ENCODE results near the gene FRMD4A.

The FRMD4A gene

DNA sequence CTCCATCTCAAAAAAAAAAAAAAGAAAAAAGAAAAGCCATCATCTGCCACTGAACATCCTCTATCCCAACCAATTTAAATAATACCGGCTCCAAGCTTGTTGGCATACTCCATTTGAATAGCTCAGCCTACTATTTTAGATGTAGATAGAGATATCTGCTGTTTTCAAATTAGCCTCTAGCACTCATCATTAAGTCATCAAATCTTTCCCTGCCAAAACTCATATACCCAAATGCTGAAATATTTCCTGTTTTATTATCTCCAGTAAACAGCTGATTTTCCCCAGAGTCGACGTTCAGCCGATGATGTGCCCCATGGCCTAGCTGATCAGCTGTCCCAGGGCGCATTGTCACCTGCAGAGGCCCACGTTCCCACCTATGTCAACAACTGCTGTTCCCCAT lies 34.5 kb upstream of the FRMD4A start:
- H3K36me3 ChIP-seq (ENCODE audit: insufficient read depth, low read length): no peaks in the 10 kb centered on the region

DNA sequence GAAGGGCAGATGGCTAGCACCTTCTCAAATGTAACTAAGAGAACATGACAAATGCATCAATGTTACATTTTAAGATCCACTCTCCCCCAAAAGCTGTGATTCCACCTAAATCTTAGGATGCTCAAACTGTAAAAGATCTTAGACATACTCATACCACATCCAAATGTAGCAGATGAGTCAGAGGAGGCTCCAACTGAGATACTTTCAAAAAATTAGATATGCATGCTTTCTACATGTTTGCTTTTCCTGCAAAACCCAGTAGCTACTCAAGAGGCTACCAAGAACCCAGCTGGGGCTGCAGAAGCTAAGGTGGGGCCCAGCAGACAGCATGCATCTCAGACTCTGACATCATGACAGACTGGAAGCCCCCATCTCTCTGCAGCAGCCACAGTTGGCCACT lies 31.4 kb upstream of the FRMD4A start:
- H3K36me3 ChIP-seq (ENCODE audit: insufficient read depth, low read length): no peaks in the 10 kb centered on the region
- H3K9ac ChIP-seq (ENCODE audit: low read depth, low read length): no peak overlapping the region
- H3K27ac ChIP-seq (ENCODE audit: low read length): no peak overlapping the region
- DNase-seq: no peak
- H2AFZ ChIP-seq (ENCODE audit: low read depth, low read length): no peak overlapping the region
- H4K20me1 ChIP-seq (ENCODE audit: insufficient read depth, low read length): 0 out of 2 replicates have a peak, but pooled peaks cover 3% of the 10 kb centered on the region
- H3K4me3 ChIP-seq (ENCODE audit: low read depth in 1 of 2, low read length in 2 of 2): no peak overlapping the region
- H3K79me2 ChIP-seq (ENCODE audit: insufficient read depth, low read length): no peaks in the 10 kb centered on the region
- no peak for TF ChIP-seq EZH2 (IDR thresholded peaks at IDR 0.05; ENCODE audit: borderline replicate concordance, low read depth, low read length, severe bottlenecking)
- TF ChIP-seq, protein P1, sequence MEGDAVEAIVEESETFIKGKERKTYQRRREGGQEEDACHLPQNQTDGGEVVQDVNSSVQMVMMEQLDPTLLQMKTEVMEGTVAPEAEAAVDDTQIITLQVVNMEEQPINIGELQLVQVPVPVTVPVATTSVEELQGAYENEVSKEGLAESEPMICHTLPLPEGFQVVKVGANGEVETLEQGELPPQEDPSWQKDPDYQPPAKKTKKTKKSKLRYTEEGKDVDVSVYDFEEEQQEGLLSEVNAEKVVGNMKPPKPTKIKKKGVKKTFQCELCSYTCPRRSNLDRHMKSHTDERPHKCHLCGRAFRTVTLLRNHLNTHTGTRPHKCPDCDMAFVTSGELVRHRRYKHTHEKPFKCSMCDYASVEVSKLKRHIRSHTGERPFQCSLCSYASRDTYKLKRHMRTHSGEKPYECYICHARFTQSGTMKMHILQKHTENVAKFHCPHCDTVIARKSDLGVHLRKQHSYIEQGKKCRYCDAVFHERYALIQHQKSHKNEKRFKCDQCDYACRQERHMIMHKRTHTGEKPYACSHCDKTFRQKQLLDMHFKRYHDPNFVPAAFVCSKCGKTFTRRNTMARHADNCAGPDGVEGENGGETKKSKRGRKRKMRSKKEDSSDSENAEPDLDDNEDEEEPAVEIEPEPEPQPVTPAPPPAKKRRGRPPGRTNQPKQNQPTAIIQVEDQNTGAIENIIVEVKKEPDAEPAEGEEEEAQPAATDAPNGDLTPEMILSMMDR (IDR thresholded peaks at IDR 0.05; ENCODE audit: borderline replicate concordance, extremely low read depth, low read length, poor library complexity, severe bottlenecking): no peak
- no peaks in the 10 kb centered on the region for H3K4me1 ChIP-seq (ENCODE audit: insufficient read depth, low read length)
- ATAC-seq (ENCODE audit: insufficient read depth, low read depth): no peak
- peaks cover 3% of the 10 kb centered on the region for H3K27me3 ChIP-seq (ENCODE audit: insufficient read depth, low read length, poor library complexity)
- H3K4me2 ChIP-seq (ENCODE audit: insufficient read depth, low read length): no peak overlapping the region
- no peaks in the 10 kb centered on the region for H3K9me3 ChIP-seq (ENCODE audit: insufficient read depth, low read length, severe bottlenecking)

More for the DNA sequence above, 34.5 kb upstream of the FRMD4A start:
- ATAC-seq (ENCODE audit: insufficient read depth, low read depth) (no peak), DNase-seq (no peak)
- TF ChIP-seq, protein P1 (IDR thresholded peaks at IDR 0.05; ENCODE audit: borderline replicate concordance, extremely low read depth, low read length, poor library complexity, severe bottlenecking): no peak
- TF ChIP-seq EZH2 (IDR thresholded peaks at IDR 0.05; ENCODE audit: borderline replicate concordance, low read depth, low read length, severe bottlenecking): no peak
- H3K9me3 ChIP-seq (ENCODE audit: insufficient read depth, low read length, severe bottlenecking): no peaks in the 10 kb centered on the region
- H3K27me3 ChIP-seq (ENCODE audit: insufficient read depth, low read length, poor library complexity): peaks cover 7% of the 10 kb centered on the region
- H3K79me2 ChIP-seq (ENCODE audit: insufficient read depth, low read length): no peaks in the 10 kb centered on the region
- H3K4me1 ChIP-seq (ENCODE audit: insufficient read depth, low read length): no peaks in the 10 kb centered on the region
- no peak overlapping the region for H3K4me3 ChIP-seq (ENCODE audit: low read depth in 1 of 2, low read length in 2 of 2)
- H2AFZ ChIP-seq (ENCODE audit: low read depth, low read length): no peak overlapping the region
- H3K27ac ChIP-seq (ENCODE audit: low read length): no peak overlapping the region
- 0 out of 2 replicates have a peak, but pooled peaks cover 3% of the 10 kb centered on the region for H4K20me1 ChIP-seq (ENCODE audit: insufficient read depth, low read length)
- H3K4me2 ChIP-seq (ENCODE audit: insufficient read depth, low read length): no peak overlapping the region
- no peak overlapping the region for H3K9ac ChIP-seq (ENCODE audit: low read depth, low read length)

DNA sequence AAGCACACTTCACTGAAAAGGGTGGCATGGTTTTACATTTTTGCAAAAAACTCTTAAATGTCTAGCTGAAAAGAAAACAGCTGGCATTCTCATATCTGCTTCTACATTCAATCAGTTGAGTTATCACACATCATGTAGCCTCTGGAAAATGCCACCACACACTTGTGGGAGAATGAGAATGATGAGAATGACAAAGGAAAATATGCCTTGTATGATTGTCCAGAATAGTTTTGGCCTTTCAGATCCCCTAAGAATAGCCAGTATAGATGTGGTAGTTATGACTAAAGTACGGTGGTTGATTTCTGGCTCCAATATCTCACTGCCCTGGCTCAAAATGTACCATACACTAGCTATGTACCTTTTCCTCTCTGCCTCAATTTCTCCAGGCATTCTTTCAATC lies 30.2 kb upstream of the FRMD4A start:
- Histone ChIP-seq H4K20me1 (ENCODE audit: insufficient read depth, low read length) (0 out of 2 replicates have a peak, but pooled peaks cover 3% of the 10 kb centered on the region), H3K9ac (ENCODE audit: low read depth, low read length) (no peak overlapping the region), H3K27me3 (ENCODE audit: insufficient read depth, low read length, poor library complexity) (peaks cover 3% of the 10 kb centered on the region), H3K4me3 (ENCODE audit: low read depth in 1 of 2, low read length in 2 of 2) (no peak overlapping the region), H3K79me2 (ENCODE audit: insufficient read depth, low read length) (no peaks in the 10 kb centered on the region), H3K27ac (ENCODE audit: low read length) (no peak overlapping the region), H3K4me2 (ENCODE audit: insufficient read depth, low read length) (no peak overlapping the region), H3K9me3 (ENCODE audit: insufficient read depth, low read length, severe bottlenecking) (no peaks in the 10 kb centered on the region), H3K4me1 (ENCODE audit: insufficient read depth, low read length) (no peaks in the 10 kb centered on the region), H2AFZ (ENCODE audit: low read depth, low read length) (no peak overlapping the region), H3K36me3 (ENCODE audit: insufficient read depth, low read length) (no peaks in the 10 kb centered on the region)
- TF ChIP-seq, protein P1 (IDR thresholded peaks at IDR 0.05; ENCODE audit: borderline replicate concordance, extremely low read depth, low read length, poor library complexity, severe bottlenecking): no peak
- TF ChIP-seq EZH2 (IDR thresholded peaks at IDR 0.05; ENCODE audit: borderline replicate concordance, low read depth, low read length, severe bottlenecking): no peak
- ATAC-seq (ENCODE audit: insufficient read depth, low read depth): no peak
- DNase-seq: no peak

DNA sequence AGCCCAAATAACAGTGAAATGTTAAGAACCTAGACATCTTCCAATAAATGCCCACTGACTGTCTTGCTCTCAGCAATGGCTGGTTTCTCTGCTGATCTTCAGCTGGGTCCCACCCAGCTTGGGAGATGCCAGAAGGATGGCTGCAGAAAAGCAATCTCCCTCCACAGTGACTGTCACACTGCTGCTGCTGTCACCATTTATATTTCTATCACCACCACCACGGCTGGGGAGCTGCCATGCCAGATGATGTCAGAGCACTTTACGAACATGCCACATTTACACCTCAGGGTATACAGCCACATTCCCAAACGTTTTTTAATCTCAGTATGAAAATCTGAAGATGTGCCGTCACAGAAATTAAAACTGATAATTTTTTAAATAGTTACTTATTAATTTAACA lies 29.8 kb upstream of the FRMD4A start:
- DNase-seq (no peak), ATAC-seq (ENCODE audit: insufficient read depth, low read depth) (no peak)
- Histone ChIP-seq H3K4me1 (ENCODE audit: insufficient read depth, low read length) (no peaks in the 10 kb centered on the region), H3K27me3 (ENCODE audit: insufficient read depth, low read length, poor library complexity) (peaks cover 3% of the 10 kb centered on the region), H3K4me2 (ENCODE audit: insufficient read depth, low read length) (no peak overlapping the region), H3K79me2 (ENCODE audit: insufficient read depth, low read length) (no peaks in the 10 kb centered on the region), H3K9ac (ENCODE audit: low read depth, low read length) (no peak overlapping the region), H3K4me3 (ENCODE audit: low read depth in 1 of 2, low read length in 2 of 2) (no peak overlapping the region), H3K9me3 (ENCODE audit: insufficient read depth, low read length, severe bottlenecking) (no peaks in the 10 kb centered on the region), H3K27ac (ENCODE audit: low read length) (no peak overlapping the region), H2AFZ (ENCODE audit: low read depth, low read length) (no peak overlapping the region), H3K36me3 (ENCODE audit: insufficient read depth, low read length) (no peaks in the 10 kb centered on the region), H4K20me1 (ENCODE audit: insufficient read depth, low read length) (0 out of 2 replicates have a peak, but pooled peaks cover 3% of the 10 kb centered on the region)
- TF ChIP-seq, protein P1 (IDR thresholded peaks at IDR 0.05; ENCODE audit: borderline replicate concordance, extremely low read depth, low read length, poor library complexity, severe bottlenecking): no peak
